GM19193 (cell line): Measurements from ENCODE around the gene RBMS3.

Source experiments
- POLR2A ChIP-seq: IDR thresholded peaks from 4 replicates; pipeline ENCODE4 v1.6.1; 2011; ENCODE audit not compliant: insufficient read depth, insufficient read length; ENCODE audit errors: extremely low read depth

Gene RBMS3

DNA sequence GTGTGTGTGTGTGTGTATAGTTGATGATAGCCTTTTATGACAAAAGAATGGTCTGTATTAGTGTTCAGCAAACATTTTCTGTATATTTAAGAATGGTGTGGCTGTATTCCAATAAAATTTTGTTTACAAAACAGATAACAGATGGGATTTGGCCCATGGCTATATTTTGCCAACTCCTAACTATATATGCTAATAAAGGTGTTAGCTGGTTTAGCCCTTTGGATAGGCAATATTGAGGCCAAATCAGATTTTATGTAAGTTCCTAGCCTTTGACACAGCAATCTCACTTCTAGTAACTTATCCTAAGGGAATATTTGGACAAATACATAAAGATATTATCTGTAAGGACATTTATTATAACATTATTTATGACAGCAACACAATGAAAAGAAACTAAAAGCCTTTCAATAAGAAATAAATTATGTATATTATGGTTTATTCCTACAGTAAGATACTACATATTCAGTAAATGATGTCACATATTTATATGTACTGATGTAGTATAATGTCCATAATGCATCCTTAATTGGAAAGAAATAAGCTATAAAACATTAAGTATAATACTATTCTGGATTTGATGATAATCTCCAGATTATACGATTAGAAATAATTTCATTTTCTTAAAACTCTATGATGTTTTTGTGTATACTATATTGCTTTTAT lies 264.0 kb downstream of the RBMS3 start:
- TF ChIP-seq POLR2A, result no peak

GRCh38 chr3:29545615-29546014 lies 264.7 kb downstream of the RBMS3 start:
- no peak for TF ChIP-seq POLR2A

DNA sequence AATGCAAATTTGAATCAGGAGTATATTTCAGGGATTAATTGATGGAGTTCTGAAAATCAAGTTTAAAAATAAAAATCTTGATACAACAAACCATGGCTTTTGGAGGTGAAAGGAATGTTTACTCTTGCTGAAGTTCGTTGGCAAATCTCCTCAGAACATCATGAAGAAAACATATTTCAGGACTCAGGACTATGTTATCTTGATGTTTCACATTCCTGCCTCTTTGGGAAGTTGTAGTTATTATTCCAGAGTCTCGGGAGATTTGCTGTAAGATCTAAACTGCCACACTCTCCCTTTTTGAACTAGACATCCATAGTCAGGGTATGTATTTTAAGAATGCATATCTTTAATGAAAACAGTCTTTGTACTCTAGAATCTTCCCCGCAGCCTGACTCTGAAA lies 271.2 kb downstream of the RBMS3 start:
- TF ChIP-seq POLR2A, result no peak

- TF ChIP-seq POLR2A, result no peak
Measured at GRCh38 chr3:29554566-29554965, 273.7 kb downstream of the RBMS3 start.

DNA sequence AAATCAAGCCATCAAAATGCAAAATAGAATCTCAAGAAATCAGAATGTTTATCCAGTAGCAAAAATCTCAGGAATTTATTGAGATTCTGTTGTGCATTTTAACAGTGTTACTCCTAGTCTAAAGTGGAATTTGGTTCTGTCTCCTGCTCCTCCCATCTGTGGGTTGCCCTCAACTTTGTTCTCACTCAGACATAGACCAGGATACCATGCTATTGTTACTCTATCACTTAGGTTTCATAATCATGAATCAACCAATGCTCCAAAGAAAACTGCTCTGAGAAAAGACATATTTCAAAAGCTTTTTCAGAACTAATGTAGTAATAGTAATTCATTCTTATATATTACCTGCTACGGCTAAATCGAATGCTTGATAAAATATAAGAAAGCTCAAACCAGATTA lies 274.7 kb downstream of the RBMS3 start:
- TF ChIP-seq POLR2A, result no peak

GRCh38 chr3:29557186-29557585 lies 276.3 kb downstream of the RBMS3 start:
- no peak for TF ChIP-seq POLR2A

GRCh38 chr3:29557825-29558224 lies 277.0 kb downstream of the RBMS3 start:
- TF ChIP-seq POLR2A, result no peak

GRCh38 chr3:29559741-29560465 lies 279.0 kb downstream of the RBMS3 start:
- no peak for TF ChIP-seq POLR2A

DNA sequence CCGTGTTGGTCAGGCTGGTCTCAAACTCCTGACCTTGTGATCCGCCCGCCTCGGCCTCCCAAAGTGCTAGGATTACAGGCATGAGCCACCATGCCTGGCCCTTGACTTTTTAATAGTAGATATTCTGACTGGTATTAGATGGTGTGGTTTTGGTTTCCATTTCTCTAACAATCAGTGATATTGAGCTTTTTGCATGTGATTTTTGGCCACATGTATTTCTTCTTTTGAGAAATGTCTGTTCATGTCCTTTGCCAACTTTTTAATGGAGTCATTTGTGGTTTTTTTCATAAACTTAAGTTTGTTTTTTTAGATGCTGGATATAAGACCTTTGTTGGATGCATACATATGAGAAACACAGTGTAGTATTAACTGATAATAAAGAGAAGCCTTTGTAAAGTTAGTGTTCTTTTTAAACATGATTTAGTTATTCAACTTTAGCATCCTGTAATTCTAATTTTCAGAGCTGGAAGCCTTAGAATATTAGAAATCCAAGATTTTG lies 280.8 kb downstream of the RBMS3 start:
- TF ChIP-seq POLR2A, result no peak

GRCh38 chr3:29565236-29565635 lies 284.4 kb downstream of the RBMS3 start:
- TF ChIP-seq POLR2A, result no peak

DNA sequence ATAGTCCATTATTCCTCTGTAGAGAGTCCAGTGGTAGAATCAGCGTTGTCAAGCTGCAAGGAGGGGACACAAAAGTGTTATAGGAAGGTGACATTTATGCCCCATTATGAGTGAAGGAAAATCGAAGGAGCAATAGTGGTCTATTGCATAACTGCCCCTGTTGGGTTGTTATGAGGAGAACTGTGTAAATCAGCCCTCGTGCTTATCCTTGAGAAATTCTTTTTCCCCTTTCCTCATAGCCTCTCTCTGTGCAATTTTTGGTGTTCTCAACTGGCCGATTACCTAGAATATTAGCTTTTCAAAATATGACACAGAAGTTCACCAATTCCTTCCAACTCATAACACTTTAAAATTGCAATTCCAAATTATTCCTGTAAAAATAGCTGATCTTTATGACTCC lies 286.6 kb downstream of the RBMS3 start:
- no peak for TF ChIP-seq POLR2A

- TF ChIP-seq POLR2A, result no peak
Measured at GRCh38 chr3:29568355-29568754, 287.5 kb downstream of the RBMS3 start.

- no peak for TF ChIP-seq POLR2A
Measured at GRCh38 chr3:29576181-29576580, 295.3 kb downstream of the RBMS3 start.

- TF ChIP-seq POLR2A, result no peak
Measured at GRCh38 chr3:29576675-29577074, 295.8 kb downstream of the RBMS3 start.

DNA sequence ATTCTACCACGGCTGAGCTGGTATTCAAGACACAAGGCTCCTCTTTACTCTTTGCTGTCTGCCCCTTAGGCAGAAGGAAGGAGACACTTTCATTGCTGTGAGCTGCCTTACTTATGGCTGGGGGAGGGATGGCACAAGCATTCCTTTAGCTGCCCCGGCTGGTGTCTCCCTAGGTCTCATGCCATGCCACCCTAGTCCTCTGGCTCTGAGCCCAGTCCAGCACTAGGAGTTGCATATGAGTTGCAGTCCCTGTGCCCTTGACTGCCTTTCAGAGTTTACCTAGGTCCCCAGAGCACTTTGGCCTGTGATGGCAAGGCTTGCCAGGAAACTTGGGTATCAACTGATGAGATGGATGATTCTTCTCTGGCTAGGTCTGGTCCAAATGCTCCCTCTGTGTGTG lies 296.4 kb downstream of the RBMS3 start:
- TF ChIP-seq POLR2A, result no peak

DNA sequence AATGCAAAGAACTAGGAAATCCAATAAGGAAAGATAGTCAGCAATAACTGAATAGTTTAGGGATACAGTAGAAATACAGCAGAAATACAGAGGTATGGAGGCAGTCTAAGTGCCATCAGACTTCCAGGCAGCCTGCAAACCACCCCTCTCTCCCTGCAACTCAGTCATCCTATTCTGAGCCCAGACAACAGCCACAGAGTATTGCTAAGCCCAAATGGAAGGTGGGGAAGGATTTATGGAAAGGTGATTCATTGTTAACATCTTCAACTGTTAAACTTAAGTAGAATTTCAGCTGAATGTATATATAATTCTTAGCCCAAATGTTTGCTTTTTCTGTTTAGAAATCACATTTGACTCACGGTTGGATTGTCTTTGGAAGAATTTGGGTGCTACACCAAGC lies 300.4 kb downstream of the RBMS3 start:
- TF ChIP-seq POLR2A, result no peak

GRCh38 chr3:29582273-29582672 lies 301.4 kb downstream of the RBMS3 start:
- no peak for TF ChIP-seq POLR2A

GRCh38 chr3:29583861-29584260 lies 303.0 kb downstream of the RBMS3 start:
- TF ChIP-seq POLR2A, result no peak
